GM20000 (cell line): ENCODE data around the gene PRRC2A.

Experiments used
- DNase-seq: peaks from one replicate; pipeline ENCODE4 v3.0.0; 2012; ENCODE audit warnings: low spot score
- CTCF ChIP-seq: IDR thresholded peaks from 2 replicates; pipeline ENCODE4 v1.5.1; 2012; ENCODE audit warnings: mild to moderate bottlenecking, control low read depth; ENCODE audit errors: extremely low read depth, missing control alignments

PRRC2A gene

DNA sequence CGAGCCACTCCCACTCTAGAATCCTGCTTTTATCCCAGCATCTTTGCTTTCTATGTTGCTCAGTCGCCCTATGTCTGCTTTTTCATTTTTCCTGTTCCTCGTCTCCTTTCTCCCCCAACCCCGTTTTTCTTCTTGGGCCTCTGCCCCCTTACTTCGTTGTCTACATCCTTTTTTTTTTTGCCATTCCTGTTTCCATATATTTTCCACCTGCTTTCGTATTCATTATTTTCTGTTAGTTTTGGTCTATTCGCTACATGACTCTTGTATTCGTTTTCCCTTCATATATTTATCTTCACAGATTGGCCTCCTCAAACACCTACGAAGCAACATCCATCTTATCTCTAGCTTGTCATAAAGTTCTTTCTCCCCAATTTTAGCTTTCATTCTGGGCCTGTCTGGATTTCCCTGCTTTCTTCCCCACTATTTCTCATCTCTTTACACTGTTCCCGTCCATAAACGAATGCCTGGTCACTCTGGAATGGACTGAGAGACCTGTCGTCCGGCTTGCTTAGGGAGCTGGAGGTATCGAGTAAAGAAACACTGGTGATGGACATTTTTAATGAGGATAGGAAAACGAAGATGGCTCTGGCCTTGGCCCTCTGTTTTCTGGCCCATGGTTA, 915 bp downstream of the PRRC2A start:
- DNase-seq = no peak
- TF ChIP-seq CTCF = no peak

DNA sequence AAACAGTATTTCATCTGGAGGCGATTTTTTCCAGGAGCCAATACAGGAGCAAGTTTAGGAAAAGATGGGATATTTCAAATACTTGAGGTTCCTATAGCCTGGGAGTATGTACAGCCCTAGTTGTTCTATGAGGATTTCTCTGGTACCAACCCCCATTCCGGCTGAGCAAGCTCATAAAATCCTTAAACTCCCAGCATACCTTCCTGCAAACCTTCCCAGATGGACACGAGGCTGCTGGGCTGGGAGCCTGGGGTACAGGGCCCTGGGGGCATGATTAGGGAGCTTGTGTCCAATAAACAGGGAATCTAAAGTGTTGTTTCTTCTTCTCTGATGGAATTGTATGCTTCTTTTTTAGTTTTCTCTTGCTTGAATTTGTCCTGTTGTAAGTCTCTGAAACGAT, 1.5 kb downstream of the PRRC2A start:
- no peak for DNase-seq
- no peak for TF ChIP-seq CTCF

DNA sequence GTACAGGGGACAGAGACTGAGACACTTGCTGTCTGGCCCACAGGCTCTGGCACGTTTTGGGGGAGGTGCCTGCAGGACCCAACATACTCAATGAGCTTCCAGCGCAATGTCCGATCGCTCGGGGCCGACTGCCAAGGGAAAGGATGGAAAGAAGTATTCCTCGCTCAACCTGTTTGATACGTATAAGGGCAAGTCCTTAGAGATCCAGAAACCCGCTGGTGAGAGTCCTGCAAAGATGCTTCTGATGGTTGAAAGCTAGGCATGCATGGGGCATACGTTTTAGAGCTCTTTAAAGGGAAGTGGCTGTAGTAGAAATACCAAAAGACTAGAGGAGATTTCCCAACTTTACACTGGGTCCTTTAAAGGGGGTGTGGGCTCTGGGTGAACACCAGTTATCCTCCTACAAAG, 2.2 kb downstream of the PRRC2A start:
- DNase-seq = no peak
- TF ChIP-seq CTCF = no peak

- no peak for TF ChIP-seq CTCF
- DNase-seq = no peak
Observed at GRCh38 chr6:31624070-31624469, 3.6 kb downstream of the PRRC2A start.

DNA sequence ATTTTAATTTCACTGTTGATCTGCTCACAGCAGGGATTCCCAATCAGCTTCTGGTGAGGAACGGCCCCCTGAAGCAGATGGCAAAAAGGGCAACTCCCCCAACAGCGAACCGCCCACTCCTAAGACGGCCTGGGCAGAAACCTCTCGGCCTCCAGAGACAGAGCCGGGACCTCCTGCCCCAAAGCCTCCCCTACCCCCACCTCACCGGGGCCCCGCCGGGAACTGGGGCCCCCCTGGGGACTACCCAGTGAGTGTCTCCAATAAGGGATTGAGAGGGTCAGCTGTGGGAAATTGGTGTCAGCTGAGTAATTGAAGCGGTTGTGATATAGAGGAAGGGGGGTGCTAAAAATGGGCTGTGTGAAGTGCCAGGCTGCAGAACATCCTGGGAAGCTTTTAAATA, 6.4 kb downstream of the PRRC2A start:
- DNase-seq = no peak
- TF ChIP-seq CTCF = no peak

DNA sequence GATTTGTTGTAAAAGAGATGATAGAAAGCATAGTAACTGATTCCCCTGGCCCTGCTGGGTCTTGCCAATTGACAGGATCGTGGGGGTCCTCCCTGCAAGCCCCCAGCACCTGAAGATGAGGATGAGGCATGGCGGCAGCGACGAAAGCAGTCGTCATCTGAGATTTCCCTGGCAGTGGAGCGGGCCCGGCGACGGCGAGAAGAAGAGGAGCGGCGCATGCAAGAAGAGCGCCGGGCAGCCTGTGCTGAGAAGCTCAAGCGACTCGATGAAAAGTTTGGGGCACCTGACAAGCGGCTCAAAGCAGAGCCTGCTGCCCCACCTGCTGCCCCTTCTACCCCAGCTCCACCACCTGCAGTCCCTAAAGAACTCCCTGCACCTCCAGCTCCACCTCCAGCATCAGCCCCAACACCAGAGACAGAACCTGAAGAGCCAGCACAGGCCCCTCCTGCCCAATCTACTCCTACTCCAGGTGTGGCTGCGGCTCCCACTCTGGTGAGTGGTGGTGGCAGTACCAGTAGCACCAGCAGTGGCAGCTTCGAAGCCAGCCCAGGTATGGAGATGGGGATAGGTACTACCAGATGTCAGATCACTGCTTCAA, 7.3 kb downstream of the PRRC2A start:
- TF ChIP-seq CTCF = no peak
- DNase-seq = no peak

- no peak for DNase-seq
- no peak for TF ChIP-seq CTCF
Observed at GRCh38 chr6:31629014-31629413, 8.5 kb downstream of the PRRC2A start.
